ENCODE measurements around the gene RPLP1.

RPLP1 gene

DNA sequence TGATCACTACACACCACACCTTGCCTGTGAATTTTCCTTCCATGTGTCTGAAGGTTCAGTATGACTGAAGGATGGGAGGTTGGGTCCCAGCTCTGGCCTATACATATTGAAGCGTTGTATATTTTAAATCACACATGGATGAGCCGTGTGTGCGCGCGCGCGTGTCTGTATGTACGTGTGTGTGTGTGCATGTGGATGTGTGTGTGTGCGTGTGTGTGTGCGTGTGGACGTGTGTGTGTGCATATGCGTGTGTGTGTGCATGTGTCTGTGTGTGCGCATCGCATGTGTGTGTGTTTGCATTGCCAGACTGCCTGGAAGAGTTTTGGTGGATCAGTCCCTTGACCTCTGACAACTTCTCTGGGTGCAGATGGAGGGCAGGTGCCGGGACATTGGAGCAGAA, 45.7 kb downstream of the RPLP1 start:
- DNase-seq (ENCODE audit: low spot score): no peak

DNA sequence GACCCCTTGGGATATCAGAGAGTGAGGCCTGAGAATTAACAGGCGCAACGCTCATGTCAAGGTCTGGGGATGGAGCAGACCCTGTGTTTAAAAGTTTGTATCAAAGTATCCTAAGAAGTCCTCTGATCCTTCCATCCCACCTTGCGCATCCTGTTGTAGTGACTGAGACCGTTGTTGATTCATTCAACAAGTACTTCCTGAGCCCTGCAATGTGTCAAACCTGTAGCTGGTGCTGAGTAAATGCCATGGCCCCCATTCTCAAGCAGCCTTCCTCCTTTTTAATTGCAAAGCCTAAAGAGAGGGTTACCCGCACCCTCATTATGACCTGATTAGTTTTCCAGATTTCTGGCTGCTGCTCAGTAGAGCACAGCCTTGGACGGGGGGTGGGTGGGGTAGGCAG, 46.4 kb downstream of the RPLP1 start:
- DNase-seq (ENCODE audit: low spot score): no peak

GRCh38 chr15:69499521-69500211, 47.0 kb downstream of the RPLP1 start:
- DNase-seq (ENCODE audit: low spot score): no peak

DNA sequence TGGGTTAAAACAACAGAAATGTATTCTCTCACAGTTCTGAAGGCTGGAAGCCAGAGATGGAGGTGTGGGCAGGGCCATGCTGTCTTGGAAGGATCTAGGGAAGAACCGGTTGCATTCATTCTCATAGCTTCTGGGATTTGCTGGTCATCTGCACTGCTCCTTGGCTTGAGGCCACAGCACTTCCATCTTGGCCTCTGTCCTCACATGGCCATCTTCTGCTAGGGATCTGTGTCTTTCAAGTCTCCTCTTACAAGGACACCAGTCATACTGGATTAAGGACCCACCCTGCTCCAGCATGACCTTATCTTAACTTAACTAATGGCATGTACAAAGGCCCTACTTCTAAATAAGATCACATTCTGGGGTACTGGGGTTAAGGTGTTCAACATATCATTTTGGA, 47.7 kb downstream of the RPLP1 start:
- DNase-seq (ENCODE audit: low spot score): no peak

GRCh38 chr15:69501456-69501855, 48.8 kb downstream of the RPLP1 start:
- no peak for DNase-seq (ENCODE audit: low spot score)

GRCh38 chr15:69502470-69503045, 49.9 kb downstream of the RPLP1 start:
- no peak for DNase-seq (ENCODE audit: low spot score)

GRCh38 chr15:69504352-69505040, 51.9 kb downstream of the RPLP1 start:
- DNase-seq (ENCODE audit: low spot score): peak; percentile 50

Measured in globus pallidus (tissue), 1 donor.